ENCODE data around the gene CSRNP3. TPM values are rescaled to one million over a fixed set of nuclear protein-coding genes. Genes with fewer than 3 reads are reported as not detected.

Gene CSRNP3
- total RNA-seq, 1 experiment from 2014 or later, result 0.05 TPM

- no peak for DNase-seq (ENCODE audit: low read depth, low spot score)
- H3K4me2 ChIP-seq (ENCODE audit: low read length), result no peak overlapping the region
- RAD21 ChIA-PET (ENCODE audit: low non-redundant PET in 1 of 2, low total read pairs in 2 of 2, uncharacterized antibody in 2 of 2, unreplicated experiment in 2 of 2), result no interaction called here
- intact Hi-C loops (cut with micrococcal nuclease), result no loop called here
- no peaks in the 10 kb centered on the region for H4K20me1 ChIP-seq (ENCODE audit: insufficient read depth)
- no peak for ATAC-seq
- H2AFZ ChIP-seq (ENCODE audit: low read depth, low read length, poor library complexity, severe bottlenecking), result no peak overlapping the region
- TF ChIP-seq EZH2phosphoT487 (IDR thresholded peaks at IDR 0.05; ENCODE audit: borderline replicate concordance), result no peak
- no peak for TF ChIP-seq EGR1 (IDR thresholded peaks at IDR 0.05; ENCODE audit: low read depth)
- no peak for TF ChIP-seq CEBPB (IDR thresholded peaks at IDR 0.05; ENCODE audit: low read depth)
- TF ChIP-seq ZFX (IDR thresholded peaks at IDR 0.05), result no peak
- no peak for TF ChIP-seq POLR2A (IDR thresholded peaks at IDR 0.05; ENCODE audit: borderline replicate concordance, extremely low read depth, insufficient read depth, insufficient read length)
- TF ChIP-seq REST (IDR thresholded peaks at IDR 0.05; ENCODE audit: low read depth), result no peak
- no peak for TF ChIP-seq JUND (IDR thresholded peaks at IDR 0.05)
- no peak for TF ChIP-seq ZBTB33 (IDR thresholded peaks at IDR 0.05; ENCODE audit: extremely low read depth, insufficient replicate concordance, low read length)
- TF ChIP-seq ZNF274 (IDR thresholded peaks at IDR 0.05; ENCODE audit: low read depth, low read length), result no peak
- no peak for TF ChIP-seq SIN3A (IDR thresholded peaks at IDR 0.05; ENCODE audit: low read depth)
- TF ChIP-seq FOSL1 (IDR thresholded peaks at IDR 0.05; ENCODE audit: low read depth), result no peak
- TF ChIP-seq ATF3 (IDR thresholded peaks at IDR 0.05), result no peak
- TF ChIP-seq CBX3 (IDR thresholded peaks at IDR 0.05; ENCODE audit: low read depth), result no peak
- no peak for TF ChIP-seq SRF (IDR thresholded peaks at IDR 0.05; ENCODE audit: low read depth)
- no peak for TF ChIP-seq SP1 (IDR thresholded peaks at IDR 0.05; ENCODE audit: low read depth)
- TF ChIP-seq POLR2AphosphoS5 (IDR thresholded peaks at IDR 0.05; ENCODE audit: low read depth, low read length), result no peak
- no peak for TF ChIP-seq YY1 (IDR thresholded peaks at IDR 0.05; ENCODE audit: extremely low read depth, insufficient replicate concordance, low read depth, low read length)
- no peak overlapping the region for H3K4me3 ChIP-seq (replicated peaks in 1 of 2; ENCODE audit: low read depth in 1 of 2, low read length in 2 of 2)
- H3K27me3 ChIP-seq (ENCODE audit: insufficient read depth, low read length), result no peaks in the 10 kb centered on the region; the same call in 1 of the 2 replicates
- CTCF ChIA-PET, result no interaction called here
- H3K36me3 ChIP-seq (ENCODE audit: control insufficient read depth in 1 of 2, insufficient read depth in 2 of 2, low read length in 2 of 2), result no peaks in the 10 kb centered on the region
- H3K9me3 ChIP-seq (ENCODE audit: control insufficient read depth in 1 of 2, insufficient read depth in 1 of 2, low read depth in 1 of 2, low read length in 2 of 2), result no peaks in the 10 kb centered on the region
- no peak overlapping the region for H3K27ac ChIP-seq (ENCODE audit: low read depth, low read length)
- no peaks in the 10 kb centered on the region for H3K4me1 ChIP-seq (ENCODE audit: control insufficient read depth in 1 of 2, insufficient read depth in 2 of 2, low read length in 2 of 2)
- no peaks in the 10 kb centered on the region for H3K79me2 ChIP-seq (ENCODE audit: insufficient read depth, low read length)
- POLR2A ChIA-PET, result no interaction called here
- BruUV-seq (replicated peaks), result no TSS peak
- no peak overlapping the region for H3K9ac ChIP-seq (ENCODE audit: low read length)
- H3K9me2 ChIP-seq (ENCODE audit: insufficient read depth), result no peaks in the 10 kb centered on the region
Observed at GRCh38 chr2:165544897-165545296, 75.4 kb downstream of the CSRNP3 start.
